Measurements from ENCODE around the gene IL17D. TPM values are rescaled to one million over a fixed set of nuclear protein-coding genes. Genes with fewer than 3 reads are reported as not detected.

The IL17D gene
- total and polyA plus RNA-seq, 2 experiments from 2014 or later = 1.6 to 2.3 TPM

DNA sequence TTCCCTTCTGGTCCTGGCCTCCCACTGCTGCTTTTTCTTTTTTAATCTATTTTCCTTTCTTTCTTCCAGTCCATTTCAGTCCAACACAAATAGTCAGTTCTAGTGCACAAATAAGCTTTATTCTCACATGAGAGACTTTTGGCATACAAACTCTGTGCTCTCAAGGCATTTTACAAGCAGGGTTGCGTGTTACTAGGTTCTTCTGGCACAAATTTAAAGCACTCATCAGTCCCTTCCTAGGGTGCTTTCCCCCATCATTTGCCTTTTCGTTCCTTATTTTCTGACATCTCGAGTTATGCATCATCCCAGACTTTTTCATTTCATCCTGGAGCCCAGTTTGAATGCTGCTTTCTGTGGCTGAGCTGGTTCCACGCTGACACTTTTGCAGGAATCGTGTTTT is 29.8 kb upstream of the IL17D start:
- Histone ChIP-seq H4K20me1 (replicated peaks; ENCODE audit: insufficient read depth) (no peaks in the 10 kb centered on the region), H2AFZ (no peak overlapping the region), H3K79me2 (replicated peaks; ENCODE audit: insufficient read depth) (no peaks in the 10 kb centered on the region), H3K4me1 (ENCODE audit: insufficient read depth) (0 out of 2 replicates have a peak, but pooled peaks cover 2% of the 10 kb centered on the region), H3F3A (replicated peaks; ENCODE audit: low read depth) (no peaks in the 10 kb centered on the region), H3K27me3 (ENCODE audit: insufficient read depth) (no peaks in the 10 kb centered on the region), H3K36me3 (ENCODE audit: insufficient read depth) (no peaks in the 10 kb centered on the region), H3K4me2 (no peak overlapping the region), H3K27ac (ENCODE audit: low read depth) (no peak overlapping the region), H3K4me3 (no peak overlapping the region), H3K9me2 (ENCODE audit: insufficient read depth) (no peaks in the 10 kb centered on the region)
- Mint-ChIP-seq H3K27me3 (ENCODE audit: insufficient read depth, low read depth, poor library complexity) (peaks cover 5% of the 10 kb centered on the region), H3K9me3 (no peaks in the 10 kb centered on the region), H3K4me1 (peaks cover 13% of the 10 kb centered on the region), H3K27ac (no peak overlapping the region), H3K4me3 (no peak overlapping the region), H3K36me3 (ENCODE audit: low read depth) (no peaks in the 10 kb centered on the region)
- TF ChIP-seq EZH2phosphoT487 (IDR thresholded peaks at IDR 0.05; ENCODE audit: unreplicated experiment) (no peak), ZNF462 (CRISPR knock-in tag; IDR thresholded peaks at IDR 0.05) (no peak), POLR2AphosphoS5 (IDR thresholded peaks at IDR 0.05; ENCODE audit: low read depth) (no peak), JUNB (IDR thresholded peaks at IDR 0.05; ENCODE audit: unreplicated experiment) (no peak), ZNF114 (CRISPR knock-in tag; IDR thresholded peaks at IDR 0.05) (no peak), ZNF331 (CRISPR knock-in tag; IDR thresholded peaks at IDR 0.05; ENCODE audit: low read depth) (no peak), ETS1 (IDR thresholded peaks at IDR 0.05) (no peak), CREB1 (CRISPR knock-in tag; IDR thresholded peaks at IDR 0.05; ENCODE audit: low read depth) (no peak), NANOG (IDR thresholded peaks at IDR 0.05; ENCODE audit: borderline replicate concordance) (no peak), EZH2 (IDR thresholded peaks at IDR 0.05; ENCODE audit: low read depth, unreplicated experiment) (no peak), STAT1 (IDR thresholded peaks at IDR 0.05; ENCODE audit: unreplicated experiment) (no peak)
- TF ChIP-seq, protein P1, sequence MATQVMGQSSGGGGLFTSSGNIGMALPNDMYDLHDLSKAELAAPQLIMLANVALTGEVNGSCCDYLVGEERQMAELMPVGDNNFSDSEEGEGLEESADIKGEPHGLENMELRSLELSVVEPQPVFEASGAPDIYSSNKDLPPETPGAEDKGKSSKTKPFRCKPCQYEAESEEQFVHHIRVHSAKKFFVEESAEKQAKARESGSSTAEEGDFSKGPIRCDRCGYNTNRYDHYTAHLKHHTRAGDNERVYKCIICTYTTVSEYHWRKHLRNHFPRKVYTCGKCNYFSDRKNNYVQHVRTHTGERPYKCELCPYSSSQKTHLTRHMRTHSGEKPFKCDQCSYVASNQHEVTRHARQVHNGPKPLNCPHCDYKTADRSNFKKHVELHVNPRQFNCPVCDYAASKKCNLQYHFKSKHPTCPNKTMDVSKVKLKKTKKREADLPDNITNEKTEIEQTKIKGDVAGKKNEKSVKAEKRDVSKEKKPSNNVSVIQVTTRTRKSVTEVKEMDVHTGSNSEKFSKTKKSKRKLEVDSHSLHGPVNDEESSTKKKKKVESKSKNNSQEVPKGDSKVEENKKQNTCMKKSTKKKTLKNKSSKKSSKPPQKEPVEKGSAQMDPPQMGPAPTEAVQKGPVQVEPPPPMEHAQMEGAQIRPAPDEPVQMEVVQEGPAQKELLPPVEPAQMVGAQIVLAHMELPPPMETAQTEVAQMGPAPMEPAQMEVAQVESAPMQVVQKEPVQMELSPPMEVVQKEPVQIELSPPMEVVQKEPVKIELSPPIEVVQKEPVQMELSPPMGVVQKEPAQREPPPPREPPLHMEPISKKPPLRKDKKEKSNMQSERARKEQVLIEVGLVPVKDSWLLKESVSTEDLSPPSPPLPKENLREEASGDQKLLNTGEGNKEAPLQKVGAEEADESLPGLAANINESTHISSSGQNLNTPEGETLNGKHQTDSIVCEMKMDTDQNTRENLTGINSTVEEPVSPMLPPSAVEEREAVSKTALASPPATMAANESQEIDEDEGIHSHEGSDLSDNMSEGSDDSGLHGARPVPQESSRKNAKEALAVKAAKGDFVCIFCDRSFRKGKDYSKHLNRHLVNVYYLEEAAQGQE (IDR thresholded peaks at IDR 0.05; ENCODE audit: unreplicated experiment) = no peak
- TF ChIP-seq, protein P2, sequence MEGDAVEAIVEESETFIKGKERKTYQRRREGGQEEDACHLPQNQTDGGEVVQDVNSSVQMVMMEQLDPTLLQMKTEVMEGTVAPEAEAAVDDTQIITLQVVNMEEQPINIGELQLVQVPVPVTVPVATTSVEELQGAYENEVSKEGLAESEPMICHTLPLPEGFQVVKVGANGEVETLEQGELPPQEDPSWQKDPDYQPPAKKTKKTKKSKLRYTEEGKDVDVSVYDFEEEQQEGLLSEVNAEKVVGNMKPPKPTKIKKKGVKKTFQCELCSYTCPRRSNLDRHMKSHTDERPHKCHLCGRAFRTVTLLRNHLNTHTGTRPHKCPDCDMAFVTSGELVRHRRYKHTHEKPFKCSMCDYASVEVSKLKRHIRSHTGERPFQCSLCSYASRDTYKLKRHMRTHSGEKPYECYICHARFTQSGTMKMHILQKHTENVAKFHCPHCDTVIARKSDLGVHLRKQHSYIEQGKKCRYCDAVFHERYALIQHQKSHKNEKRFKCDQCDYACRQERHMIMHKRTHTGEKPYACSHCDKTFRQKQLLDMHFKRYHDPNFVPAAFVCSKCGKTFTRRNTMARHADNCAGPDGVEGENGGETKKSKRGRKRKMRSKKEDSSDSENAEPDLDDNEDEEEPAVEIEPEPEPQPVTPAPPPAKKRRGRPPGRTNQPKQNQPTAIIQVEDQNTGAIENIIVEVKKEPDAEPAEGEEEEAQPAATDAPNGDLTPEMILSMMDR (conservative IDR thresholded peaks at IDR 0.05; ENCODE audit: low read depth in 2 of 2) = no peak
- ATAC-seq (no peak), DNase-seq (ENCODE audit: low spot score) (no peak)

All from GM23338 (cell line).